Left lung (tissue), 10 donors: ENCODE data around the gene GALNT16. TPM values are rescaled to one million over a fixed set of nuclear protein-coding genes. Genes with fewer than 3 reads are reported as not detected.

Experiments used
- ATAC-seq: fragments of 200-7000 bp; cut with Tn5 transposase; one replicate; pipeline ENCODE4 v1.9.1; 2020; ENCODE audit warnings: moderate library complexity
- DNase-seq, 4 donors: peaks; one replicate each; pipeline ENCODE4 v3.0.0-alpha.2; 2013 to 2020
- H3K27ac ChIP-seq, 2 donors: fragments of 200-600 bp; sonication (generic) in 1 of 2; one replicate each; pipeline versions ENCODE4 v1.5.0 to v1.8.0; 2020 to 2021
- H3K27me3 ChIP-seq, 2 donors: fragments of 200-600 bp; sonication (generic) in 1 of 2; one replicate each; pipeline versions ENCODE4 v1.5.0 to v1.8.0; 2020 to 2021
- H3K36me3 ChIP-seq, 2 donors: fragments of 200-600 bp; sonication (generic) in 1 of 2; one replicate each; pipeline versions ENCODE4 v1.5.0 to v1.8.0; 2020 to 2021
- H3K4me1 ChIP-seq, 2 donors: fragments of 200-600 bp; one replicate each; pipeline ENCODE4 v1.8.0; 2021
- H3K4me3 ChIP-seq, 2 donors: fragments of 200-600 bp; sonication (generic) in 1 of 2; one replicate each; pipeline versions ENCODE4 v1.5.0 to v1.8.0; 2020 to 2021; ENCODE audit warnings: mild to moderate bottlenecking in 1 of 2
- H3K9me3 ChIP-seq, 2 donors: fragments of 200-600 bp; sonication (generic) in 1 of 2; one replicate each; pipeline versions ENCODE4 v1.5.0 to v1.8.0; 2020 to 2021
- intact Hi-C, 2 donors: fragments of 100-400 bp; cut with DNase I; formaldehyde crosslinking; loops; one replicate each; pipeline versions ENCODE4 v1.11.2 to v1.14.2; 2022
- polyA plus RNA-seq, 6 donors: library from polyadenylated mRNA; unstranded; fragments of 120-200 nt; gene quantifications; one replicate each; pipeline ENCODE4 v1.2.1, GENCODE V29; 2013; ENCODE audit not compliant: insufficient read length in 6 of 6
- total RNA-seq, 2 donors: library from RNA; stranded (reverse); fragmentation: NEBNext Ultra II Directional; extraction: Animal tissue kit (Norgen Biotek cat#: 25700); gene quantifications; one replicate each; pipeline ENCODE4 v1.2.1, GENCODE V29; 2021
- TF ChIP-seq, protein P1 (sequence below), 2 donors: fragments of 200-600 bp; sonication (generic) in 1 of 2; IDR thresholded peaks; one replicate each; pipeline versions ENCODE4 v1.5.0 to v1.8.0; 2021; ENCODE audit warnings: antibody characterized with exemption in 2 of 2
- donor health status: DM: no; HTN: yes; CAD: no.
- donor health status: DM: no; HTN: no; CAD: no.

The GALNT16 gene
- total and polyA plus RNA-seq, 8 donors = 2.4 to 5.0 (median 3.7) TPM

DNA sequence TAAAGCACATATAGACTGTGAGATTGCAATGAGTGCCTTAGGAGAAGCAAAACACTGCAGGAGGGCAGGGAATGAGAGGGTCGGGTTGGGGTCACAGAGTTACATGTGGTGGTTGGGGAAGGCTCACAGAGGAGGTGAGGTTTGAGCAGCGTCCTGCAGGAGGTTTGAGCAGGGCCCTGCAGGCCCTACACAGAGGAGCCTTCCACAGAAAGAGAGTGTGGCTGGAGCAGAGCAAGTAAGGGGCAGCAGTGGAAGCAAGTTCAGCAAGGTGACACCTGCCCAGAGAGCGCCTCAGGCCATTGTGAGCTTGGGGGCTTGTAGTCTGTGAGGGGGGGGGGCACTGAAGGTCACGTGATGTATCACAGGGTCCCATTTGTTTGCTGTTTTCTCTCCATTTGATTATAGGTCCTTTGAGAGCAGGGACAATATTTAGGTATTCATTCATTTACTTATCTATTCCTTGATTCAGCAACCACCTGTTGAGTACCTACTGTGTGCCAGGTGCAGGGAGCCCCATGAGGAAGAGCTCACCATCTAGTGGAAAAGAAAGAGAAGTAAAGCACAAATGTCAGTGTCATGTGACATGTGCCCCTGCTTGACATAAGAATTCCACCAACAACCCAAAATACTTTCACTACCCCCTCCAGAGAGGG is 56.6 kb downstream of the GALNT16 start:
- Histone ChIP-seq H3K27me3 (no peaks in the 10 kb centered on the region), H3K36me3 (no peaks in the 10 kb centered on the region), H3K4me1 (peaks cover 0 to 16% of the 10 kb centered on the region in 2 donors), H3K4me3 (no peak overlapping the region), H3K27ac (no peak overlapping the region), H3K9me3 (no peaks in the 10 kb centered on the region)
- intact Hi-C loops = no loop called here
- TF ChIP-seq, protein P1, sequence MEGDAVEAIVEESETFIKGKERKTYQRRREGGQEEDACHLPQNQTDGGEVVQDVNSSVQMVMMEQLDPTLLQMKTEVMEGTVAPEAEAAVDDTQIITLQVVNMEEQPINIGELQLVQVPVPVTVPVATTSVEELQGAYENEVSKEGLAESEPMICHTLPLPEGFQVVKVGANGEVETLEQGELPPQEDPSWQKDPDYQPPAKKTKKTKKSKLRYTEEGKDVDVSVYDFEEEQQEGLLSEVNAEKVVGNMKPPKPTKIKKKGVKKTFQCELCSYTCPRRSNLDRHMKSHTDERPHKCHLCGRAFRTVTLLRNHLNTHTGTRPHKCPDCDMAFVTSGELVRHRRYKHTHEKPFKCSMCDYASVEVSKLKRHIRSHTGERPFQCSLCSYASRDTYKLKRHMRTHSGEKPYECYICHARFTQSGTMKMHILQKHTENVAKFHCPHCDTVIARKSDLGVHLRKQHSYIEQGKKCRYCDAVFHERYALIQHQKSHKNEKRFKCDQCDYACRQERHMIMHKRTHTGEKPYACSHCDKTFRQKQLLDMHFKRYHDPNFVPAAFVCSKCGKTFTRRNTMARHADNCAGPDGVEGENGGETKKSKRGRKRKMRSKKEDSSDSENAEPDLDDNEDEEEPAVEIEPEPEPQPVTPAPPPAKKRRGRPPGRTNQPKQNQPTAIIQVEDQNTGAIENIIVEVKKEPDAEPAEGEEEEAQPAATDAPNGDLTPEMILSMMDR (IDR thresholded peaks at IDR 0.05) = no peak
- ATAC-seq (no peak), DNase-seq (no peak)

DNA sequence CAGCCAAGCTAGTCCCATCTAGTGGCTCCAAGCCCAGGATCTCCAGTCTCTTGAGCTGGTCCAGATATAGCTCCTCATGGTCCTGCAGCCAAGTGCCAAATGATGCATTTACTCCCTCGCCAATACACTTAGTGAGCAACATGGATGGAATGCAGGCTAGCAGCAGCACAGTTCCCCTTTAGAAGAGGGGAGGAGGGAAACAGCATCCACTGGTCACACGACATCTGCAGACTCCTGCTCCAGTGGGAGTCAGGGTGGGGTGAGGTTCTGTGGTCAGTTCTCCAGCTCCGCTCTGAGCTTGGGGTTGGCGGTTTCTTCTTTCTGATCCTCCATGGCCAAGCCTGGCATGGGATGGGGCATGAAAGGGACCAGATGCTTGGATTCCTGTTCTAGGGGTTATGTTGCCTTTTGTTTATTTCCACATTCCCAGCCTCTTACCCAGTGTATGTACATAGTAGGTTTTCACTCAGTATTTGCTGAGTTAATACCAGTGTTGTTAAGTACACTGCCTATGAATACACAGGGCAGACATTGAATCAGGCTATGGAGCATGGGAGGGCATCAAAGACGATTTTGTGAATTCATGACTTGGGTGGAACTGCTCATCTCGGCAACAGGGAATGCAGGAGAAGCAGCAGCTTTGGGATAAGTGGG is 57.3 kb downstream of the GALNT16 start:
- Histone ChIP-seq H3K4me1 (peaks cover 0 to 16% of the 10 kb centered on the region in 2 donors), H3K36me3 (no peaks in the 10 kb centered on the region), H3K9me3 (no peaks in the 10 kb centered on the region), H3K4me3 (no peak overlapping the region), H3K27ac (peak overlapping the region in 1 of 2 donors; percentile 51), H3K27me3 (no peaks in the 10 kb centered on the region)
- ATAC-seq = peak; percentile 83
- TF ChIP-seq, protein P1 (IDR thresholded peaks at IDR 0.05) = no peak
- intact Hi-C loops = no loop called here
- peak in 1 of 4 donors; percentile 74 for DNase-seq

DNA sequence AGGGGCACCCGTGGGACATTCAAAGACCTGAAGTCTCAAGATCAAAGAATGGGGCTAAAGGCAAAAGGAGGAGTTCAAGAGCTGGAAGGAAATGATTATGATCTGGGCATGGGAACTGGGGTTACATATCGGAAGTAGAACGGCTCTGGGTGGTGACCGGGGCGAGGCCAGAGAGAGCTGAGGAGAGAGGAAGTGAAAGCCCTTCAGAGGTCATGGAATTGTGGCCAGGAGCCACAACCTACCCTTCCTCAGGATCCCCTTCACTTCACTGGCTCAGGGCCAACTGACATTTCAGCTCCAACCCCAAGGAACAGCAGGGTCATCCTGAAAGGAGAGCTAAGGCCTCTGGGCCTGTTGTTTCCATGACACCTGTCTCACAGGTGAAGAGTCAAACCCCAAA is 57.8 kb downstream of the GALNT16 start:
- Histone ChIP-seq H3K4me1 (peaks cover 0 to 16% of the 10 kb centered on the region in 2 donors), H3K27ac (peak overlapping the region in 1 of 2 donors; percentile 51), H3K27me3 (no peaks in the 10 kb centered on the region), H3K36me3 (no peaks in the 10 kb centered on the region), H3K4me3 (no peak overlapping the region), H3K9me3 (no peaks in the 10 kb centered on the region)
- intact Hi-C loops = no loop called here
- TF ChIP-seq, protein P1 (IDR thresholded peaks at IDR 0.05) = no peak
- DNase-seq = peak in 1 of 4 donors; percentile 63
- ATAC-seq = peak; percentile 68

DNA sequence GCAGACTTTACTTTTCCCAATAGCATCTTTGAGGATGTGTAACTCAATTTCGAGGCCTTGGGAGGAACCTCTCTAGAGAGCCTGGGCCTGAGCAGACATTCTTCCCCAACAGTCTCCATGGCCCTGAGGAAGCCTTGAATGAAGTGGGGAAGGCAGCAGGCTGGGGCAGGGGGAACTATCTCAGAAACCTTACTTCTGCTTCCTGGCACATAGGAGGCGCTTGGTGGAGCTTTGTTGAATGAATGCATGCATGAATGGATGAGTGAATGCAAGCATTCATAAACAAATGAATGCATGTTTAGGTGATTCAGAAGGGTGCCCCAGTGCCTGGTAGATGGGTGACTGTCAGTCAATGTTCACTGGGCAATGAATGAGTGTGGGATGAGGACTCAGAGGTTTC is 58.3 kb downstream of the GALNT16 start:
- intact Hi-C loops = no loop called here
- no peaks in the 10 kb centered on the region for H3K9me3 ChIP-seq
- peaks cover 0 to 16% of the 10 kb centered on the region in 2 donors for H3K4me1 ChIP-seq
- DNase-seq (no peak), ATAC-seq (peak; percentile 50)
- H3K27ac ChIP-seq = peak overlapping the region in 1 of 2 donors; percentile 51
- H3K27me3 ChIP-seq = no peaks in the 10 kb centered on the region
- TF ChIP-seq, protein P1 (IDR thresholded peaks at IDR 0.05) = no peak
- no peaks in the 10 kb centered on the region for H3K36me3 ChIP-seq
- no peak overlapping the region for H3K4me3 ChIP-seq

DNA sequence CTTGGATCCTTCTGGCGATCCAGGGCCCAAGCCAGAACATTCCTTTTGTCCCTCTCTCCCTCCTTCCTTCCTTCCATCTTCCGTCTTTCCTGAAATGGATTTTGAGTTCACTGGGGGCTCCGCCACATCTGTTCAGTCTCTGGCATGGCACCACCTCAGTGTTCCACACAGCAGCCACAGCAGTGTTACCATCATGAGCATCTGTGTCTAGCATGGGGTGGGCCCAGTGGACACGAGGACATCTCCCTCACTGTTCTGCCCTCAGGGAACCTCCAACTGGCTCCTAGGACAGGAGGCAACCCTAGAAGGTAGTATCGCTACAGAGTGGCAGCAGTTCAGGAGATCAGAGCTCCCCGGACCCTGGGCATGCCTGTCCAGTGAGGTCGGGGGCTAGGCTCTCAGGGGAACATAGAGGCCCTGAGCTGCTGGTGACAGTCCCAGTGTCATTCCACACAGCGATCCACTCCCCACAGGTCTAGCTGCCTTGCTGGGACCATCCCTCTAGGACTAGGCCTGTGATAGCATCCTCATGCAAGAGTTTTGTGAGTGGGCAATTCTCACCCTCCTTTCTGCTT is 59.0 kb downstream of the GALNT16 start:
- TF ChIP-seq, protein P1 (IDR thresholded peaks at IDR 0.05) = no peak
- intact Hi-C loops = no loop called here
- Histone ChIP-seq H3K27ac (no peak overlapping the region), H3K4me1 (peaks cover 0 to 16% of the 10 kb centered on the region in 2 donors), H3K27me3 (no peaks in the 10 kb centered on the region), H3K36me3 (no peaks in the 10 kb centered on the region), H3K9me3 (no peaks in the 10 kb centered on the region), H3K4me3 (no peak overlapping the region)
- no peak for DNase-seq
- no peak for ATAC-seq
